HepG2 (cell line): ENCODE measurements around the gene CIAPIN1. TPM values are rescaled to one million over a fixed set of nuclear protein-coding genes. Genes with fewer than 3 reads are reported as not detected.
A peak's percentile ranks its signal among the peaks of the same experiment; 100 is the strongest.

Source experiments
- DNMT3B ChIP-seq: conservative IDR thresholded peaks from 2 replicates; pipeline ENCODE4 v1.6.1; 2016; ENCODE audit warnings: missing biosample characterization, control low read depth
- GZF1 ChIP-seq: sonication (generic); formaldehyde crosslinking; IDR thresholded peaks from 2 replicates; pipeline ENCODE4 v1.5.1; 2020; ENCODE audit warnings: mild to moderate bottlenecking, missing genetic modification reagents
- MED8 ChIP-seq: sonication (generic); formaldehyde crosslinking; IDR thresholded peaks from 2 replicates; pipeline ENCODE4 v1.8.1; 2023; ENCODE audit warnings: mild to moderate bottlenecking, missing genetic modification reagents; ENCODE audit not compliant: insufficient replicate concordance
- MTF2 ChIP-seq: sonication (generic); formaldehyde crosslinking; IDR thresholded peaks from 2 replicates; pipeline ENCODE4 v1.5.0; 2020; ENCODE audit warnings: missing genetic modification reagents, borderline replicate concordance
- MXI1 ChIP-seq: IDR thresholded peaks from 3 replicates; pipeline ENCODE4 v1.6.1; 2012; ENCODE audit warnings: low read depth, low read length, inconsistent platforms, borderline replicate concordance
- RCOR2 ChIP-seq: IDR thresholded peaks from 2 replicates; pipeline ENCODE4 v1.6.1; 2016; ENCODE audit warnings: missing biosample characterization, missing genetic modification reagents
- RFX5 ChIP-seq: IDR thresholded peaks from 2 replicates; pipeline ENCODE4 v1.6.1; 2011; ENCODE audit warnings: low read depth, low read length, improper control_type of control experiment
- RNF2 ChIP-seq: fragments of 450-650 bp; conservative IDR thresholded peaks from 2 replicates; pipeline ENCODE4 v1.6.1; 2016; ENCODE audit warnings: low read depth
- YY1 ChIP-seq: IDR thresholded peaks from 2 replicates; pipeline ENCODE4 v1.6.1; 2011; ENCODE audit warnings: low read length, low read depth, moderate library complexity, mild to moderate bottlenecking; ENCODE audit not compliant: insufficient read depth, insufficient replicate concordance
- ZBTB7A ChIP-seq: sonication (generic); formaldehyde crosslinking; IDR thresholded peaks from 2 replicates; pipeline ENCODE4 v1.8.0; 2022; ENCODE audit warnings: mild to moderate bottlenecking, missing genetic modification reagents
- ZMYM4 ChIP-seq: sonication (generic); formaldehyde crosslinking; IDR thresholded peaks from 2 replicates; pipeline ENCODE4 v1.8.1; 2023; ENCODE audit warnings: mild to moderate bottlenecking, missing genetic modification reagents
- ZNF337 ChIP-seq: sonication (generic); formaldehyde crosslinking; IDR thresholded peaks from 2 replicates; pipeline ENCODE4 v1.5.1; 2020; ENCODE audit warnings: missing genetic modification reagents, low read depth, mild to moderate bottlenecking, borderline replicate concordance
- ZNF343 ChIP-seq: sonication (generic); formaldehyde crosslinking; IDR thresholded peaks from 2 replicates; pipeline ENCODE4 v1.4.0; 2020; ENCODE audit warnings: mild to moderate bottlenecking, missing genetic modification reagents
- polyA plus RNA-seq, 8 experiments: library from polyadenylated mRNA; depleted of rRNA in 3 of 8; stranded (reverse) in 7 of 8; unstranded in 1 of 8; fragments of >200 nt; fragmentation: Illumina TruSeq in 4 of 8; extraction: Trizol in 4 of 8; gene quantifications; 2 replicates each; pipeline versions ENCODE4 v1.2.1 to v1.2.3, GENCODE V29; 2011 to 2016; ENCODE audit warnings: low read depth in 4 of 8, missing spikeins in 1 of 8, mixed read lengths in 1 of 8; ENCODE audit not compliant: insufficient read depth in 1 of 8
- total RNA-seq, 5 experiments: library from RNA; depleted of rRNA; stranded (reverse); fragments of >200 nt; fragmentation: Illumina TruSeq; extraction: Trizol; gene quantifications; 2 replicates each; pipeline ENCODE4 v1.2.3, GENCODE V29; 2016; ENCODE audit warnings: low read depth in 1 of 5
- TF ChIP-seq, protein P1 (sequence below), 2 experiments: sonication (generic) in 1 of 2; formaldehyde crosslinking in 1 of 2; IDR thresholded peaks; 2 replicates each; pipeline versions ENCODE4 v1.6.1 to v1.9.0; 2014 to 2022; ENCODE audit warnings: antibody characterized with exemption in 1 of 2, borderline replicate concordance in 1 of 2, inconsistent platforms in 1 of 2, low read depth in 1 of 2, missing genetic modification reagents in 1 of 2
- TF ChIP-seq, protein P2 (sequence below): sonication (generic); formaldehyde crosslinking; IDR thresholded peaks from 2 replicates; pipeline ENCODE4 v1.5.1; 2020; ENCODE audit warnings: missing genetic modification reagents, mild to moderate bottlenecking, borderline replicate concordance
- TF ChIP-seq, protein P3 (sequence below): sonication (generic); formaldehyde crosslinking; IDR thresholded peaks from 2 replicates; pipeline ENCODE4 v1.9.0; 2021; ENCODE audit warnings: missing genetic modification reagents, borderline replicate concordance
- TF ChIP-seq, protein P4 (sequence below): sonication (generic); formaldehyde crosslinking; IDR thresholded peaks from 2 replicates; pipeline ENCODE4 v1.4.0; 2020; ENCODE audit warnings: mild to moderate bottlenecking, missing genetic modification reagents

The CIAPIN1 gene
- total and polyA plus RNA-seq, 2 of the 13 experiments (the other 11 are each of a cell fraction or from before 2014, with no cell fraction given): 69.3 to 89.7 TPM

DNA sequence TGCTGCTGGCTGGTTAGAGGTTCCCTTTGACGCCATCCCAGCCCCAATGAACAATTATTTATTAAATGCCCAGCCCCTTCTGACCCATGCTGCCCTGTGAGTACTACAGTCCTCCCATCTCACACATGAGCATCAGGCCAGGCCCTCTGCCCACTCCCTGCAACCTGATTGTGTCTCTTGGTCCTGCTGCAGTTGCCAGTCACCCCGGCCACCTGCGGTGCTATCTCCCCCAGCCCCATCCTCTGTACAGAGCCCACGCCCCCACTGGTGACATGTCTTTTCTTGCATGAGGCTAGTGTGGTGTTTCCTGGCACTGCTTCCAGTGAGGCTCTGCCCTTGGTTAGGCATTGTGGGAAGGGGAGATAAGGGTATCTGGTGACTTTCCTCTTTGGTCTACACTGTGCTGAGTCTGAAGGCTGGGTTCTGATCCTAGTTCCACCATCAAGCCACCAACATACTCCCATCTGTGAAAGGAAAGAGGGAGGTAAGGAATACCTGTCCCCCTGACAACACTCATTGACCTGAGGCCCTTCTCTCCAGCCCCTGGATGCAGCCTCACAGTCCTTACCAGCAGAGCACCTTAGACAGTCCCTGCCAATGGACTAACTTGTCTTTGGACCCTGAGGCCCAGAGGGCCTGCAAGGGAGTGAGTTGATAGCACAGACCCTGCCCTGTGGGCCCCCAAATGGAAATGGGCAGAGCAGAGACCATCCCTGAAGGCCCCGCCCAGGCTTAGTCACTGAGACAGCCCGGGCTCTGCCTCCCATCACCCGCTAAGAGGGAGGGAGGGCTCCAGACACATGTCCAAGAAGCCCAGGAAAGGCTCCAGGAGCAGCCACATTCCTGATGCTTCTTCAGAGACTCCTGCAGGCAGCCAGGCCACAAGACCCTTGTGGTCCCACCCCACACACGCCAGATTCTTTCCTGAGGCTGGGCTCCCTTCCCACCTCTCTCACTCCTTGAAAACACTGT is 63.6 kb downstream of the CIAPIN1 start (continued):
- TF ChIP-seq, protein P1, sequence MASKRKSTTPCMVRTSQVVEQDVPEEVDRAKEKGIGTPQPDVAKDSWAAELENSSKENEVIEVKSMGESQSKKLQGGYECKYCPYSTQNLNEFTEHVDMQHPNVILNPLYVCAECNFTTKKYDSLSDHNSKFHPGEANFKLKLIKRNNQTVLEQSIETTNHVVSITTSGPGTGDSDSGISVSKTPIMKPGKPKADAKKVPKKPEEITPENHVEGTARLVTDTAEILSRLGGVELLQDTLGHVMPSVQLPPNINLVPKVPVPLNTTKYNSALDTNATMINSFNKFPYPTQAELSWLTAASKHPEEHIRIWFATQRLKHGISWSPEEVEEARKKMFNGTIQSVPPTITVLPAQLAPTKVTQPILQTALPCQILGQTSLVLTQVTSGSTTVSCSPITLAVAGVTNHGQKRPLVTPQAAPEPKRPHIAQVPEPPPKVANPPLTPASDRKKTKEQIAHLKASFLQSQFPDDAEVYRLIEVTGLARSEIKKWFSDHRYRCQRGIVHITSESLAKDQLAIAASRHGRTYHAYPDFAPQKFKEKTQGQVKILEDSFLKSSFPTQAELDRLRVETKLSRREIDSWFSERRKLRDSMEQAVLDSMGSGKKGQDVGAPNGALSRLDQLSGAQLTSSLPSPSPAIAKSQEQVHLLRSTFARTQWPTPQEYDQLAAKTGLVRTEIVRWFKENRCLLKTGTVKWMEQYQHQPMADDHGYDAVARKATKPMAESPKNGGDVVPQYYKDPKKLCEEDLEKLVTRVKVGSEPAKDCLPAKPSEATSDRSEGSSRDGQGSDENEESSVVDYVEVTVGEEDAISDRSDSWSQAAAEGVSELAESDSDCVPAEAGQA (IDR thresholded peaks at IDR 0.05; ENCODE audit: low read depth): no peak
- TF ChIP-seq, protein P1 (CRISPR knock-in tag; IDR thresholded peaks at IDR 0.05; ENCODE audit: borderline replicate concordance): no peak
- TF ChIP-seq MXI1 (no peak), YY1 (no peak), DNMT3B (CRISPR knock-in tag) (no peak; the same call in 1 of the 2 replicates), RFX5 (no peak), ZNF337 (no peak), RCOR2 (CRISPR knock-in tag) (no peak), RNF2 (no peak), ZMYM4 (CRISPR knock-in tag) (no peak), MED8 (CRISPR knock-in tag) (no peak), ZBTB7A (peak; percentile 24; the same call in 1 of the 2 replicates), MTF2 (CRISPR knock-in tag) (no peak), ZNF343 (CRISPR knock-in tag) (peak; percentile 63; the same call in 1 of the 2 replicates), GZF1 (CRISPR knock-in tag) (no peak)
- TF ChIP-seq, protein P2, sequence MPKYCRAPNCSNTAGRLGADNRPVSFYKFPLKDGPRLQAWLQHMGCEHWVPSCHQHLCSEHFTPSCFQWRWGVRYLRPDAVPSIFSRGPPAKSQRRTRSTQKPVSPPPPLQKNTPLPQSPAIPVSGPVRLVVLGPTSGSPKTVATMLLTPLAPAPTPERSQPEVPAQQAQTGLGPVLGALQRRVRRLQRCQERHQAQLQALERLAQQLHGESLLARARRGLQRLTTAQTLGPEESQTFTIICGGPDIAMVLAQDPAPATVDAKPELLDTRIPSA (CRISPR knock-in tag): no peak
- TF ChIP-seq, protein P3, sequence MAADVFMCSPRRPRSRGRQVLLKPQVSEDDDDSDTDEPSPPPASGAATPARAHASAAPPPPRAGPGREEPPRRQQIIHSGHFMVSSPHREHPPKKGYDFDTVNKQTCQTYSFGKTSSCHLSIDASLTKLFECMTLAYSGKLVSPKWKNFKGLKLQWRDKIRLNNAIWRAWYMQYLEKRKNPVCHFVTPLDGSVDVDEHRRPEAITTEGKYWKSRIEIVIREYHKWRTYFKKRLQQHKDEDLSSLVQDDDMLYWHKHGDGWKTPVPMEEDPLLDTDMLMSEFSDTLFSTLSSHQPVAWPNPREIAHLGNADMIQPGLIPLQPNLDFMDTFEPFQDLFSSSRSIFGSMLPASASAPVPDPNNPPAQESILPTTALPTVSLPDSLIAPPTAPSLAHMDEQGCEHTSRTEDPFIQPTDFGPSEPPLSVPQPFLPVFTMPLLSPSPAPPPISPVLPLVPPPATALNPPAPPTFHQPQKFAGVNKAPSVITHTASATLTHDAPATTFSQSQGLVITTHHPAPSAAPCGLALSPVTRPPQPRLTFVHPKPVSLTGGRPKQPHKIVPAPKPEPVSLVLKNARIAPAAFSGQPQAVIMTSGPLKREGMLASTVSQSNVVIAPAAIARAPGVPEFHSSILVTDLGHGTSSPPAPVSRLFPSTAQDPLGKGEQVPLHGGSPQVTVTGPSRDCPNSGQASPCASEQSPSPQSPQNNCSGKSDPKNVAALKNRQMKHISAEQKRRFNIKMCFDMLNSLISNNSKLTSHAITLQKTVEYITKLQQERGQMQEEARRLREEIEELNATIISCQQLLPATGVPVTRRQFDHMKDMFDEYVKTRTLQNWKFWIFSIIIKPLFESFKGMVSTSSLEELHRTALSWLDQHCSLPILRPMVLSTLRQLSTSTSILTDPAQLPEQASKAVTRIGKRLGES (CRISPR knock-in tag): no peak
- TF ChIP-seq, protein P4, sequence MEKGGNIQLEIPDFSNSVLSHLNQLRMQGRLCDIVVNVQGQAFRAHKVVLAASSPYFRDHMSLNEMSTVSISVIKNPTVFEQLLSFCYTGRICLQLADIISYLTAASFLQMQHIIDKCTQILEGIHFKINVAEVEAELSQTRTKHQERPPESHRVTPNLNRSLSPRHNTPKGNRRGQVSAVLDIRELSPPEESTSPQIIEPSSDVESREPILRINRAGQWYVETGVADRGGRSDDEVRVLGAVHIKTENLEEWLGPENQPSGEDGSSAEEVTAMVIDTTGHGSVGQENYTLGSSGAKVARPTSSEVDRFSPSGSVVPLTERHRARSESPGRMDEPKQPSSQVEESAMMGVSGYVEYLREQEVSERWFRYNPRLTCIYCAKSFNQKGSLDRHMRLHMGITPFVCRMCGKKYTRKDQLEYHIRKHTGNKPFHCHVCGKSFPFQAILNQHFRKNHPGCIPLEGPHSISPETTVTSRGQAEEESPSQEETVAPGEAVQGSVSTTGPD (CRISPR knock-in tag): peak; percentile 44; the same call in 1 of the 2 replicates
